Effector memory CD4-positive, alpha-beta T cell (primary cell): ENCODE data around the gene C5orf52.
"Not testable (repeated sequence)": the region's sequence is repeated elsewhere in the genome, so short reads cannot be mapped to it uniquely, and the experiment has no call there.

Experiments used
- DNase-seq, 3 donors: peaks; one replicate each; pipeline ENCODE4 v3.0.0-alpha.2; 2020
- H3K27ac ChIP-seq: 2 replicates; pipeline ENCODE4 v1.7.0; 2013; ENCODE audit warnings: mild to moderate bottlenecking, low read length, moderate library complexity; ENCODE audit not compliant: insufficient read depth, poor library complexity, severe bottlenecking
- H3K27me3 ChIP-seq: replicated peaks from 2 replicates; pipeline ENCODE4 v1.7.0; 2013; ENCODE audit warnings: mild to moderate bottlenecking, low read length; ENCODE audit not compliant: insufficient read depth, control insufficient read depth, poor library complexity, severe bottlenecking
- H3K36me3 ChIP-seq: 2 replicates; pipeline ENCODE4 v1.7.0; 2013; ENCODE audit warnings: mild to moderate bottlenecking, low read length, moderate library complexity; ENCODE audit not compliant: control insufficient read depth, insufficient read depth
- H3K4me1 ChIP-seq: 2 replicates; pipeline ENCODE4 v1.7.0; 2013; ENCODE audit warnings: low read length, mild to moderate bottlenecking; ENCODE audit not compliant: control insufficient read depth, insufficient read depth, poor library complexity, severe bottlenecking
- H3K4me3 ChIP-seq: 2 replicates; pipeline ENCODE4 v1.7.0; 2013; ENCODE audit warnings: low read length, low read depth, mild to moderate bottlenecking; ENCODE audit not compliant: insufficient read depth, poor library complexity, severe bottlenecking
- H3K9me3 ChIP-seq: 2 replicates; pipeline ENCODE4 v1.7.0; 2013; ENCODE audit warnings: mild to moderate bottlenecking, low read length, moderate library complexity; ENCODE audit not compliant: control insufficient read depth

Gene C5orf52

GRCh38 chr5:157652377-157652692 is 19.0 kb upstream of the C5orf52 start, which contains the start of gene SOX30:
Gene SOX30, minus strand, starts transcription at chr5:157652438. Its CDS starts 360 bp downstream, at chr5:157652078.
- Histone ChIP-seq H3K27ac (peak within 1 kb of the TSS; percentile 50), H3K27me3 (no peaks in the 10 kb centered on the region), H3K4me1 (peaks cover 9% of the 10 kb centered on the region), H3K9me3 (no peaks in the 10 kb centered on the region), H3K36me3 (no peaks in the 10 kb centered on the region), H3K4me3 (peak within 1 kb of the TSS; percentile 55)
- no peak for DNase-seq

GRCh38 chr5:157657516-157657915 is 13.8 kb upstream of the C5orf52 start:
- H3K4me3 ChIP-seq, result no peak overlapping the region
- no peaks in the 10 kb centered on the region for H3K36me3 ChIP-seq

GRCh38 chr5:157658893-157659292 is 12.4 kb upstream of the C5orf52 start:
- no peaks in the 10 kb centered on the region for H3K36me3 ChIP-seq

More at GRCh38 chr5:157657516-157657915, 13.8 kb upstream of the C5orf52 start:
- Histone ChIP-seq H3K4me1 (no peaks in the 10 kb centered on the region), H3K27me3 (no peaks in the 10 kb centered on the region), H3K27ac (no peak overlapping the region), H3K9me3 (no peaks in the 10 kb centered on the region)
- no peak for DNase-seq

GRCh38 chr5:157659868-157660660 is 11.3 kb upstream of the C5orf52 start:
- Histone ChIP-seq H3K4me3 (no peak overlapping the region), H3K4me1 (no peaks in the 10 kb centered on the region), H3K27ac (no peak overlapping the region), H3K9me3 (no peaks in the 10 kb centered on the region), H3K36me3 (no peaks in the 10 kb centered on the region), H3K27me3 (no peaks in the 10 kb centered on the region)
- no peak for DNase-seq

More at GRCh38 chr5:157658893-157659292, 12.4 kb upstream of the C5orf52 start:
- no peak overlapping the region for H3K27ac ChIP-seq
- H3K4me3 ChIP-seq, result no peak overlapping the region
- no peak for DNase-seq
- H3K9me3 ChIP-seq, result no peaks in the 10 kb centered on the region
- no peaks in the 10 kb centered on the region for H3K27me3 ChIP-seq
- H3K4me1 ChIP-seq, result no peaks in the 10 kb centered on the region

- Histone ChIP-seq H3K9me3 (no peaks in the 10 kb centered on the region), H3K4me1 (no peaks in the 10 kb centered on the region), H3K27ac (no peak overlapping the region), H3K27me3 (no peaks in the 10 kb centered on the region), H3K4me3 (no peak overlapping the region), H3K36me3 (no peaks in the 10 kb centered on the region)
- no peak for DNase-seq
Measured at GRCh38 chr5:157665467-157666070, 5.8 kb upstream of the C5orf52 start.

- no peaks in the 10 kb centered on the region for H3K27me3 ChIP-seq
- no peak overlapping the region for H3K27ac ChIP-seq
- no peaks in the 10 kb centered on the region for H3K9me3 ChIP-seq
- no peak overlapping the region for H3K4me3 ChIP-seq
- no peaks in the 10 kb centered on the region for H3K36me3 ChIP-seq
- H3K4me1 ChIP-seq, result no peaks in the 10 kb centered on the region
- DNase-seq, result no peak
Measured at GRCh38 chr5:157668356-157668755, 3.0 kb upstream of the C5orf52 start.

- Histone ChIP-seq H3K9me3 (no peaks in the 10 kb centered on the region), H3K4me1 (no peaks in the 10 kb centered on the region), H3K27ac (no peak overlapping the region), H3K36me3 (no peaks in the 10 kb centered on the region), H3K27me3 (no peaks in the 10 kb centered on the region), H3K4me3 (no peak overlapping the region)
- no peak for DNase-seq
Measured at GRCh38 chr5:157669701-157670097, 1.6 kb upstream of the C5orf52 start.

GRCh38 chr5:157671592-157672330 is 428 bp downstream of the C5orf52 start:
- Histone ChIP-seq H3K4me1 (no peaks in the 10 kb centered on the region), H3K9me3 (no peaks in the 10 kb centered on the region), H3K36me3 (no peaks in the 10 kb centered on the region), H3K27me3 (no peaks in the 10 kb centered on the region), H3K27ac (no peak overlapping the region), H3K4me3 (peak overlapping the region; percentile 81)
- no peak for DNase-seq

GRCh38 chr5:157672976-157673375 is 1.6 kb downstream of the C5orf52 start:
- Histone ChIP-seq H3K36me3 (no peaks in the 10 kb centered on the region), H3K27ac (no peak overlapping the region), H3K4me3 (no peak overlapping the region), H3K9me3 (no peaks in the 10 kb centered on the region), H3K4me1 (no peaks in the 10 kb centered on the region), H3K27me3 (no peaks in the 10 kb centered on the region)
- DNase-seq, result no peak

- H3K36me3 ChIP-seq, DNase-seq, H3K27ac ChIP-seq, H3K27me3 ChIP-seq, H3K4me3 ChIP-seq, H3K4me1 ChIP-seq, H3K9me3 ChIP-seq: not testable (repeated sequence)
Measured at GRCh38 chr5:157674351-157674750, 3.0 kb downstream of the C5orf52 start.
